ENCODE results near the gene C19orf12.

The C19orf12 gene

DNA sequence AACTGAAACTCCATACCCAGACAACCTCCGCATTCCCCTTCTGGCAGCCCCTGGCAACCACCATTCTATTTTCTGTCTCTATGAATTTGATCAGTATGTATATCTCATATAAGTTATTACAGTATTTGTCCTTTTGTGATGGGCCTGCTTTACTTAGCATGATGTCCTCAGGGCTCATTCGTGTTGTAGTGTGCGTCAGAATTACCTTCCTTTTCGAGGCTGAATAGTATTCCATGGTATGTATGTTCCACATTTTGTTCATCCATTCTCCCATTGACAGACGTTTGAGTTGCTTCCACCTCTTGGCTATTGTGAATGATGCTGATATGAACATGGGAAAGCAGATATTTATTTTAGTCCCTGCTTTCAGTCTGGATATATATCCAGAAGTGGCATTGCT, 44.8 kb downstream of the C19orf12 start:
- H3K27ac ChIP-seq: no peak overlapping the region
- TF ChIP-seq, protein P1, sequence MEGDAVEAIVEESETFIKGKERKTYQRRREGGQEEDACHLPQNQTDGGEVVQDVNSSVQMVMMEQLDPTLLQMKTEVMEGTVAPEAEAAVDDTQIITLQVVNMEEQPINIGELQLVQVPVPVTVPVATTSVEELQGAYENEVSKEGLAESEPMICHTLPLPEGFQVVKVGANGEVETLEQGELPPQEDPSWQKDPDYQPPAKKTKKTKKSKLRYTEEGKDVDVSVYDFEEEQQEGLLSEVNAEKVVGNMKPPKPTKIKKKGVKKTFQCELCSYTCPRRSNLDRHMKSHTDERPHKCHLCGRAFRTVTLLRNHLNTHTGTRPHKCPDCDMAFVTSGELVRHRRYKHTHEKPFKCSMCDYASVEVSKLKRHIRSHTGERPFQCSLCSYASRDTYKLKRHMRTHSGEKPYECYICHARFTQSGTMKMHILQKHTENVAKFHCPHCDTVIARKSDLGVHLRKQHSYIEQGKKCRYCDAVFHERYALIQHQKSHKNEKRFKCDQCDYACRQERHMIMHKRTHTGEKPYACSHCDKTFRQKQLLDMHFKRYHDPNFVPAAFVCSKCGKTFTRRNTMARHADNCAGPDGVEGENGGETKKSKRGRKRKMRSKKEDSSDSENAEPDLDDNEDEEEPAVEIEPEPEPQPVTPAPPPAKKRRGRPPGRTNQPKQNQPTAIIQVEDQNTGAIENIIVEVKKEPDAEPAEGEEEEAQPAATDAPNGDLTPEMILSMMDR (IDR thresholded peaks at IDR 0.05): no peak
- H3K27me3 ChIP-seq: peaks cover 36% of the 10 kb centered on the region
- peaks cover 9 to 11% of the 10 kb centered on the region in 2 experiments for H3K4me1 ChIP-seq (ENCODE audit: control insufficient read depth in 1 of 2, insufficient read depth in 1 of 2, low read depth in 1 of 2, low read length in 1 of 2)
- no peaks in the 10 kb centered on the region for H3K9me3 ChIP-seq
- H3K36me3 ChIP-seq: no peaks in the 10 kb centered on the region
- no peak overlapping the region for H3K4me3 ChIP-seq (ENCODE audit: low read depth in 1 of 2, low read length in 1 of 2)

DNA sequence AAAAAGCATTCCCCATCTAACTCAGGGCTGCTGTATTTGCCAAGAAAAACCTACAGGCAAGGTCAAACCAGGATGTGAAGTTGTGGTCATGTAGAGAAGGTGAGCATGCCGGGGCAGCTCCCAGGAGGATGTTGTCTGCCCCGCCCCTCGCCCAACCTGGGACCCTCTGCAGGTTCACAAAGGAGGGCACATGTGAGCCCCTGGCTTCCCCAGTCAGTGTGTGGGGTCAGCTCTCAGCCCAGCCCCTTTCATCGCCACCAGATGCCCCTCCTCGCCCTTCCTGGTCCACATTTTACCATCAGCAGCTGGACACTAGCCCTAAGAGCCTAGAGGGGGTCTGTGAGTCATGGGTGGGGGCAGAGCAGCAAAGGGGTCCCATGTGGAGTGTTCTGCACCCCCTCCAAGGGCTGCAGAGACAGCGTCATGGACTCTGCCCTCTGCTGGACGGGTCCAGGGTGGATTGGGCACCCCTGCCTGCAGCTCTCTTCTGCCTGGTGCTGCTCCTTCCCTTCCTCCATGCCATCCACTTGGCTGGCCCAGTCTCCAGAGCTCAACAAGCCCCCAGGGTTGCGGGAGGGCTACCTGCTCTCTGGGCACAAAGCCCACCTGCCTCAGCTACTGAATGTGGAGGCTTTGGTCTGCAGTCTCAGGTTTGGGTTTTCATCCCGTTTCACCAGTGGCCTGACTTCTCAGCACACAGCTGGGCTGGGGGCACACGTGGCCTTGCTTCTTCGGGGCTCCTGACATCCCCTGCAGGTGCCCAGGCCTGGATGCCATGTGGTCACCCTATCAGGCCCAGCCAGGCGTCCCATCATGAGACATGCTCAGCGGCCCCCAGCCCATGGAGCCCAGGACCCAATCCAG, 46.1 kb downstream of the C19orf12 start:
- Histone ChIP-seq H3K27me3 (peaks cover 49% of the 10 kb centered on the region), H3K27ac (no peak overlapping the region), H3K36me3 (no peaks in the 10 kb centered on the region), H3K9me3 (no peaks in the 10 kb centered on the region), H3K4me1 (ENCODE audit: control insufficient read depth in 1 of 2, insufficient read depth in 1 of 2, low read depth in 1 of 2, low read length in 1 of 2) (peaks cover 12 to 14% of the 10 kb centered on the region in 2 experiments), H3K4me3 (ENCODE audit: low read depth in 1 of 2, low read length in 1 of 2) (no peak overlapping the region)
- TF ChIP-seq, protein P1 (IDR thresholded peaks at IDR 0.05): no peak

DNA sequence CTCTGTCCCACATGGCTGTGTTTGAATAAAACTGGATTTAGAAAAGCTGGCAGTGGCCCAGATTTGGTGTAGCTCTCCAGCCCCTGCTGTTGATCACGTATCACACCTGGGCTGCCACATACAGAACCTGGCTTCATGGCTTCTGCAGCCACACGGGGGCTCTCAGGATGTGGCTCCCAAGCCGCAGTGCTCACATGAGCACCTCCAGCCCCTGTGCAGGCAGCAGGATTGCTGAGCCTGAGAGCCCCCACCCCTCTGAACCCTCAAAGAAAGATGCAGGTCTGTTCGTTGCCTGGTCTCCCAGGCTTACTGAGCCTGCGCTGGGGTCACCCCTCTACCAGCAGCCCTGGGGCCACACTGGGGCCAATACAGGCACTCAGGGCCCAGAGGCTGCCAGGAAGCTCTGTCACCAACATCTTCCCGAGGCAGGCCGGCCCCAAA, 47.1 kb downstream of the C19orf12 start:
- Histone ChIP-seq H3K36me3 (no peaks in the 10 kb centered on the region), H3K9me3 (no peaks in the 10 kb centered on the region), H3K4me3 (ENCODE audit: low read depth in 1 of 2, low read length in 1 of 2) (no peak overlapping the region), H3K27ac (no peak overlapping the region), H3K27me3 (peaks cover 59% of the 10 kb centered on the region), H3K4me1 (ENCODE audit: control insufficient read depth in 1 of 2, insufficient read depth in 1 of 2, low read depth in 1 of 2, low read length in 1 of 2) (peaks cover 12 to 14% of the 10 kb centered on the region in 2 experiments)
- TF ChIP-seq, protein P1 (IDR thresholded peaks at IDR 0.05): no peak

DNA sequence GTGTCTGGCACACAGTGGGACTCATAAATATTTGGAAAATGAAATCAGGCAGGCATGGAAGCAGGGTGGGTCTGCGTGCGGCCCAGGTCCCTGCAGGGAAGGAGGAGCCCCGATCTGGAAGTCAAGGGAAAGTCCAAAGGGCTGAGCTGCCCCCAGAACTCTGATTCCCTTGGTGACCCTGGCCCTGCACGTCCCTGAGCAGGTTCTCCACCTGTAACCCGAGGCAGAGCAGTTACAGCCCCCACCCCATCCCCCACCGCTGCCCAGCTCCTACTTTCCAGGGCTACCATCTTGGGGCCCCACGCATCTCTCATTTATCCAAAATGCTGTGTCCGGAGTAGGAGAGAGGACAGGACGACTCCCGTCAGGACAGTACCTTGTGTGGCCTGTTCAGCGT, 47.7 kb downstream of the C19orf12 start:
- Histone ChIP-seq H3K27ac (no peak overlapping the region), H3K4me1 (ENCODE audit: control insufficient read depth in 1 of 2, insufficient read depth in 1 of 2, low read depth in 1 of 2, low read length in 1 of 2) (peaks cover 12 to 14% of the 10 kb centered on the region in 2 experiments), H3K9me3 (no peaks in the 10 kb centered on the region), H3K27me3 (peaks cover 62% of the 10 kb centered on the region), H3K4me3 (ENCODE audit: low read depth in 1 of 2, low read length in 1 of 2) (no peak overlapping the region), H3K36me3 (no peaks in the 10 kb centered on the region)
- TF ChIP-seq, protein P1 (IDR thresholded peaks at IDR 0.05): no peak

DNA sequence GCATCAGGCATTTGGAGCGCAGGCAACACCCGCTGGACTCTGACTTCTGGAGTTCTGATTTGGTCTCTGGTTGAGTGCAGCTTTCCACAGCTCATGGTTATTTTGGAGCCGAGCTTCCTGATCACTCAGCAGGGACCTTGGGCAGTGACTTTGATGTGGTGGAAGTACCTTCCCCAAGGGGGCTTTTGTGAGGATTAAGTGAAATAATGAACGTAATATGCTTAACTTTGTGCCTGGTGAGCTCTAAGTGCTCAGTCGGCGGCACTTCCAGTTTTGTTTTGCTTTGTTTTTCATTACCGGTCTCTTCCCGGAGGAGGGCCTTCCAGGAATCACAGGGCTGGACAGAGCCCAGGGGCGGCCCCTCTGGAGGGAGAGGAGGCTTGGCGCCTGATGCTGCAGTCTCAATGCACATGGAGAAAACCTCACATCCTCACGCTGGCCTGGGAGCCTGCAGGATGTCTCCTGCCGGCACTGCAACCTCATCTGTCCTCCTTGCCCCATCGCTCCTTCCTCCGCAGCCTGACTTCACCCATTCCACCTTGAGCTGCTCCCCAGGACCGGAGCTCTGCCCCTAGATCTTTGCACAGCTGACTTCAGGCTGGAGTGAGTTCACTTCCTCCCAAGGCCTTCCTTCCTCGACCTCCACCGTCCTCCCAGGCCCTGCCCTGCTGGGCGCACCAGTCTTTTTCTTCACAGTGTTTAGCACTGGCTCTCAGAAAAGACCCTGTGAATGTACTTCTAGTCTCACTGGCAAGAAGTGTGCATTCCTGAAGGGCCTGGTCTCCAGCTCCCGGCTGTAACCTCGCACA, 48.3 kb downstream of the C19orf12 start:
- Histone ChIP-seq H3K4me1 (ENCODE audit: control insufficient read depth in 1 of 2, insufficient read depth in 1 of 2, low read depth in 1 of 2, low read length in 1 of 2) (peaks cover 12 to 14% of the 10 kb centered on the region in 2 experiments), H3K36me3 (no peaks in the 10 kb centered on the region), H3K4me3 (ENCODE audit: low read depth in 1 of 2, low read length in 1 of 2) (no peak overlapping the region), H3K9me3 (no peaks in the 10 kb centered on the region), H3K27ac (no peak overlapping the region), H3K27me3 (peaks cover 62% of the 10 kb centered on the region)
- TF ChIP-seq, protein P1 (IDR thresholded peaks at IDR 0.05): no peak
